Posterior cingulate gyrus (tissue), 11 donors: ENCODE data around the gene IL12A.
A peak's percentile ranks its signal among the peaks of the same experiment; 100 is the strongest.

ENCODE experiments used
- DNase-seq, 10 donors: peaks; one replicate each; pipeline versions ENCODE4 v3.0.0 to v3.0.0-alpha.2; 2020 to 2021; ENCODE audit warnings: mixed read lengths in 3 of 10
- intact Hi-C: fragments of 100-400 bp; cut with DNase I; formaldehyde crosslinking; loops from one replicate; pipeline ENCODE4 v1.15.1; 2023

IL12A gene

GRCh38 chr3:159987291-159987711 is 1.3 kb upstream of the IL12A start:
- intact Hi-C loops, result loop anchor here (5.0 kb wide), 1 partner anchor 105 kb away; no protein-coding TSS in a partner anchor
- no peak for DNase-seq

DNA sequence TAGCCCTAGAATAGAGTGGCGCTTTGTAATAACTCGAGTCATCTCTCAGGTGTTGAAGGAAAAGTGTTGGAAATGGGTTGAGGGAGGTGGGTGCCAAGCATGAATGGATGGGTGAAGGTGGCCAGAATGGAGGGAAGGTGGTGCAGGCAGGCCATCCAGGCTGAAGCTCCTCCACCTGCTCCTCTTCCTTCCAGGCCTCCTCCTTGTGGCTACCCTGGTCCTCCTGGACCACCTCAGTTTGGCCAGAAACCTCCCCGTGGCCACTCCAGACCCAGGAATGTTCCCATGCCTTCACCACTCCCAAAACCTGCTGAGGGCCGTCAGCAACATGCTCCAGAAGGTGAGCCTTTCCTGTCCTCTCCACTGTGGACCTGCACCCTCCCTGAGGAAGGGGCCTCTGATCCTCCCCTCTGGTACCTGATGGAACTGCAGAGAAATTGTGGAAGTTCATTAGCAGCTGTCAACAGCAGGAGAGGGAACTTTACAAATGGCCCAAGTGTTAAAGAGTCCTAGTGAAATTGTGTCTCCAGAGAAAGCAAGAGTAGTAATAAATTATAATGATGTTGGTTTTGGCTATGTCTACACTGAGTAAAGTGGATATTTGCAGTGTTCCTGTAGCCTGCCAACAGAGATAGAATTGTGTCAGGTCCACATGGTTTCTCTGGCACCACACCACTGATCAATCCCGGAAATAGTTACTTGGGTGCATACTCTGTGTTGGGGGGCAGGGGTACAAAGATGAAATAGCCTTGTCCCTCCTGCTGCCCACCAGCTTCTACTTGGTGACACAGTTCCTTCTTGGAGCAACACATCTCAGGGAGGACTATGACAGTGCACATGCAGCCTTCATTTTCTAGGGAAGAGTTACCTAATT is 1.6 kb downstream of the IL12A start:
- intact Hi-C loops, result loop anchor here (5.0 kb wide), 1 partner anchor 108 kb away; no protein-coding TSS in a partner anchor

DNA sequence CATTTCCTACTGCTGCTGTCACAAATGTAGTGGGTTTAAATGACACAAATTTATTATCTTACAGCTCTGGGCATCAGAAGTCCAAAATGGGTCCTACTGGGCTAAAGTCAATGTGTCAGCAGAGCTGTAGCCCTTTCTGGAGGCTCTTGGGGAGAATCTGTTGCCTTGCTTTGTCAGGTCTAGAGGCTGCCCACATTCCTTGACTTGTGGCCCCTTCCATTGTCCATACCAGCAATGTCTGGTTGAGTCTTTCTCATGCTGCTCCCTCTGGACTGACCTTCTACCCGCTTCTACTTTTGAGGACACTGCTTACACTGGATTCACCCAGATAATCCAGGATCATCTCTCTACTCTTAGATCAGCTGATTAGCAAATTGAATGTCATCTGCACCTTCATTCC is 3.0 kb downstream of the IL12A start:
- no peak for DNase-seq
- intact Hi-C loops, result no loop called here

More for the DNA sequence above, 1.6 kb downstream of the IL12A start:
- no peak for DNase-seq

- no peak for DNase-seq
- intact Hi-C loops, result no loop called here
These were observed 4.0 kb downstream of the IL12A start for GRCh38 chr3:159992589-159992988.

- no peak for DNase-seq
- intact Hi-C loops, result no loop called here
These were observed 5.5 kb downstream of the IL12A start for GRCh38 chr3:159994182-159994581.

DNA sequence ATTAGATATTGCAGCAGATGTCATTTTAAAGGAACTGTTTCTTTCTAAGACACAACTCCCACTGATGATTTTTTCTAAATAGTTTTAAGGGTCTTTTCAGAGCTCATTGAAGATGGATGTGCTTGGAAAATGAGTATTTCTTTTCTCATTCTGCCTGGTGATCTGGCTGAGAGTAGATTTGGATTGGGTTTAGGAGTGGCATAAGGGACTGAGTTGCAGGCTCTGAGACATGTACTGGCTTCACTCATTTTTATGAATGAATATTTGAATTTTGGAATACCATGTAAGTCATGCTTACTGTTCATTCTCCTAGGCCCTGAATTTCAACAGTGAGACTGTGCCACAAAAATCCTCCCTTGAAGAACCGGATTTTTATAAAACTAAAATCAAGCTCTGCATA is 6.5 kb downstream of the IL12A start:
- intact Hi-C loops, result no loop called here
- DNase-seq, result no peak

GRCh38 chr3:159996018-159996417 is 7.4 kb downstream of the IL12A start:
- no peak for DNase-seq
- intact Hi-C loops, result no loop called here

GRCh38 chr3:159996959-159997358 is 8.3 kb downstream of the IL12A start:
- DNase-seq, result no peak
- intact Hi-C loops, result no loop called here

GRCh38 chr3:160001148-160001760 is 12.6 kb downstream of the IL12A start:
- intact Hi-C loops, result no loop called here
- no peak for DNase-seq

GRCh38 chr3:160001850-160002623 is 13.4 kb downstream of the IL12A start:
- intact Hi-C loops, result no loop called here
- DNase-seq, result no peak

GRCh38 chr3:160003520-160004128 is 15.0 kb downstream of the IL12A start:
- intact Hi-C loops, result loop anchor here (1.0 kb wide), 1 partner anchor 119 kb away; no protein-coding TSS in a partner anchor
- peak; percentile 33 to 95 (median 71) for DNase-seq

- intact Hi-C loops, result loop anchor here (5.0 kb wide), 3 partner anchors 198 to 388 kb away; no protein-coding TSS in a partner anchor
- no peak for DNase-seq
These were observed 16.4 kb downstream of the IL12A start for GRCh38 chr3:160005004-160005403.

DNA sequence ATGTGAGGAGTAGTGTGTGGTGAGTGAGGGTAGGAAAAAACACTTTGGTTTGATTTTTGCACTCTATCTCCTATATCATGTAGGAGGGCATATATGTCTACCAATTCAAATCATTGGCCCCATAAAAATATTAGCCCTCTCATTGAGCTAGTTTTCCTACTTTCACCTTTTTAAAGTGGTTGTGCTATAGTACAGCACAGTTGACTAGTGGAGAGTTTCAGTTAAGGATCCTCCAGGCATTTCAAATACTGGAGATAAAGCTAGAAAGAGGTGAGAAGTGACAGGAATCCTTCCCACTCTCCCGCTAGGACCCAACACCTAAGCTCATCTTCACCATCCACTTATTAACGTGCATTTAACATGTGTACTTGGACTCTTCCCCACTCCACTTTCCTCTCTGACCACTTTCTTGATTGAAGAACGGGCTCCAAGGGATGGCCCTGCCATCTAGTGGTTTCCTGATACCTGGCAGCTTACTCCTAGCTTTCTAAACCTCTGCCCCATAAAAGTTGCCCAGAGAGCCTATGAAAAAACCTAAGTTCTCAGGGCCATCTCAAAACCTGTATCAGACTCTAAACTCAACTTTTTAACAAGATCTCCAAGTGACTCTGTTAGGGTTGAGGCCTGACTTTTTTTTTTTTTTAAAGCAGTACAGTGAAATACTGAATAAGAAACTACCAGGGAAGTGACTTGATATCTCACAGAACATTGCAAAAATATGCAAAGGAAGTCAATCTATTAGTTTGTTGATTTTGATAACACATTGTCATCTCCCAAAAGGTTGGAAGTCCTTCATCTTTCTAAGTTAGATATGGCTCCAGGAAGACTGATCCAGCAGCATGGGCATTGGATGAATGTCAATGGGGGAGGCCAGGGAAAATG is 17.9 kb downstream of the IL12A start:
- intact Hi-C loops, result loop anchor here (2.0 to 5.0 kb wide), 5 partner anchors 178 to 744 kb away; no protein-coding TSS in a partner anchor
- DNase-seq, result peak in 8 of 10 donors; percentile 38 to 93 (median 64)

- intact Hi-C loops, result loop anchor here (5.0 kb wide), 3 partner anchors 202 to 392 kb away; no protein-coding TSS in a partner anchor
- DNase-seq, result no peak
These were observed 20.3 kb downstream of the IL12A start for GRCh38 chr3:160008961-160009360.

DNA sequence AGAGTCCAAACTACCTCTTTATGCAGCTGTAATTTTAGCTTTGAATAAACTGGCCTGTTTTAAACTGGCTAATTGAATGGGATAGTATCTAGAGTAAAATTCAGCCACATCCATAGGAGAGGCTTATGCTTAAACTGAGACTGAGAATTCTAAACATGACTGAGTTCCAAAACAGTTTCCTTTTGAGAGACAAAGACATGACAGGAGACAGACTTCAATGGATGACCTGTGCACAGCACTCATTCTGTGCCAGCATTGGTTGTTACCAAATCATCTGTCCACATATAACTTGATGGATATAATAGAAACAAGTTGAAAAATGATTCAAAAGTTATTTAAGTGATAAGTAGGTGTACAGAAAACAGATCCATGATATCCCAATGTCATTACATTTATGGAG is 20.9 kb downstream of the IL12A start:
- no peak for DNase-seq
- intact Hi-C loops, result loop anchor here (5.0 kb wide), 3 partner anchors 202 to 392 kb away; no protein-coding TSS in a partner anchor

- intact Hi-C loops, result no loop called here
These were observed 21.9 kb downstream of the IL12A start for GRCh38 chr3:160010578-160010977.

GRCh38 chr3:160012108-160012507 is 23.5 kb downstream of the IL12A start:
- no peak for DNase-seq
- intact Hi-C loops, result no loop called here

More at GRCh38 chr3:160010578-160010977, 21.9 kb downstream of the IL12A start:
- no peak for DNase-seq

DNA sequence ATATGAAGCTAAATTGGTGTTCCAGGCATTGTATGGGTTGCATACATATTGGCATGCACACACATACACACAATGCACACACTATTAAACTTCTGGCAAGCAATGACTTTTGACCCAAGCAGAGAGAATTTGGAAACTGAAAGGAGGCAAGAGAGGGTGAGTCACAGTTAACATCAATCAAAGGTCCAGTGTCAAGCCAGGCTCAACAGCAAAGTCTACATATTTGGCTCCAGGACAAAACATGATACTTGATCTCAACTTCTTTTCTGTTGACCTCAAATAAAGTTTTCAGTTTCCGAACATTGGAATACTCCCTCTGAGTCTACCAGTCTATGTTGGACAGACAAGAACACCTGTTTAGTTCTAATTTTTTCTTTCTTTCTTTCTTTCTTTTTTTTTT is 28.3 kb downstream of the IL12A start:
- intact Hi-C loops, result no loop called here
- no peak for DNase-seq

DNA sequence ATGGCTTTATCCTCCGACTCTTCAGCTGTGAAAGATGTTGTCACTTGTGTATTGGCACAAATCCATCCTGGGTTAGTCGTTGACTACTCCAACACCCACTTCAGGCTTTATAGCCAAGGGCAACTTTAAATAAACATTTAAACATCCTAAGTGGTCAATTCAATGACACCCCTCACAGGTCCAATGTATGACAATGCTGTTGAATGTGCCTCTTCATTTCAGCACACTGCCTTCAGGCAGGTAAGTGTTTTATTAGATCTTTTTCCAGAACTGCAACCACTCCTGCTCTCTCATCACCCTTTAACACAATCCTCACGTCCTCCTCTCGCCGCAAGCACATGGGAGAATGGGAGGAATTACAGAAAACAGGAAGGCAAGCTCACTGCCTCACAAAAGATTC is 30.3 kb downstream of the IL12A start:
- no peak for DNase-seq
- intact Hi-C loops, result no loop called here
